HG03520 (cell line): ENCODE data around the gene TTLL3.
A peak's percentile ranks its signal among the peaks of the same experiment; 100 is the strongest.
"Not testable (repeated sequence)": the region's sequence is repeated elsewhere in the genome, so short reads cannot be mapped to it uniquely, and the experiment has no call there.

Experiments
- ATAC-seq: cut with Tn5 transposase; IDR thresholded peaks from one replicate; pipeline ENCODE4 v1.9.1; 2021; ENCODE audit warnings: mild to moderate bottlenecking, moderate library complexity; ENCODE audit not compliant: unreplicated experiment

Gene TTLL3

DNA sequence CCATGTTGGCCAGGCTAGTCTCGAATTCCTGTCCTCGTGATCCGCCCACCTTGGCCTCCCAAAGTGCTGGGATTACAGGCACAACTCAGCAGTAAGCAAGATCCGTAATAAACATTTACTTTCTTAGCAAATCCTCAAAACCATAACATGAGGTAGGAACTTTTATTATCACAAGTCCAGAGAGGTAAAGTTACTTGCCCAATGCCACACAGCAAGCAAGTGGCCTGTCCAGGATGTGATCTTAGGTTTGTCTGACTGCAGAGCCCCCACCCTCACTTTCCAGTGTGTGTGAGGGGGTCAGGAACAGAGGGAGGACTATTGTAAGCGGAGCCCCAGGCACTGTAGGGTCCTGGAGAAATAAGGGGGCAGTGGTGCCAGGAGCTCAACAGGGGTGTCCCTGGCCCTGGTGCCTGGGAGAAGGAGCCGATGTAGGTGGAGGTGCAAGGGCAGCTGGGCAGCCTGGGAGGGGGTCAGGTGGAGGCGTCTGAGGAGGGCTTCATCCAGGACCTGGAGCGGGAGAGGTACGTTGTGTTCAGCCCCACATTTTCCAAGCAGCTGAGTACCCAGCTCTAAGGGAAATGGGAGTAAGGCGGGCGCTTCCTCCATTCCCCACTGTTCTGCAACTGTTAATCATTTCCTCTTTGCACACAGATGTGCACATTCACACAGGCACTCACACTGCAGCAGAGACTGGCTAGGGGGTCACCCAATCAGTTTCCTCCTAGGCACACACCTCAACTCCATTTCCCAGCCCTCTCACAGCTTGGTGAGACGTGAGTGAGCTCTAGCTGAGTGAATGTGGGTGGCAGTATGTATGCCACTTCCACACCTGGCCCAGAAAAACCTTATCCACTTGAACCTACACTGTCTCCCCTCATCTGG is 27.9 kb downstream of the TTLL3 start:
- no peak for ATAC-seq

DNA sequence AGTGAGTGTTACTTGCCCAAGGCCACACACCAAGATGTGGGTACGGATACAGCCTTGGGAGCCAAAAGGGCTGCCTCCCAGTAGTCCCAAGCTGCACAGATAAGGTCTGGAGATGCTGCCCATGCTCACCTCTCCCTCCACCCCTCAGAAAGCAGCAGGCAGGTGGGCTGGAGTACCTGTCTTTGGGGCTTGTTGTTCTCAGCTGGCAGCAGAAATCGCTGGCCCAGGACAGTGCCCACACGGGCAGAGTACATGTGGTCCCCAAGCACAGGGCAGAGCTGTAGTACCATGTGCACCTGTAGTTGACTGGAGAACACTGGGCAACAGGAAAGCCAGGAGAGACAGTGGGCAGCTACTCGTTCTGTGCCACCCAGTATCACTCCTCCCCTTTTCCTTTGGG is 28.8 kb downstream of the TTLL3 start:
- no peak for ATAC-seq

DNA sequence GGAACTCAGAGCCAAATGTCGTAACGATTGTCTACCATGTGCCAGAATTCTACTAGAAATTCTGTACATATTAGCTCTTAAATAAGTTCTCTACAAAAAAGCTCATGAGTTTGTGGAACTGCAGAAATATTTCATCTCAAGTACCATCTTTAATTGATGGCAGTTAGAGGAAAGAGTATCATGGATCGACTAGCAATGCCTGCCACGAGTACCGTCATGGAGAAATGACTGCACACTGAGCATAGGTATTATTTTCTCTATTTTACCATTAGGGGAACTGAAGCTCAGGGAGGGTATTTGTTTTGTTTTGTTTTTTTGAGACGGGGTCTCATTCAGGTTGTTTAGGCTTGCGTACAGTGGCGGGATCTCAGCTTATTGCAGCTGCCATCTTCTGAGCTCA is 31.0 kb downstream of the TTLL3 start:
- no peak for ATAC-seq

GRCh38 chr3:9843715-9844438 is 33.8 kb downstream of the TTLL3 start, which contains the start of gene RPUSD3:
Gene RPUSD3 (minus strand): TSS chr3:9844008. CDS start chr3:9843990, 18 bp downstream.
- ATAC-seq: peak; percentile 95

GRCh38 chr3:9846231-9846630 is 36.2 kb downstream of the TTLL3 start:
- ATAC-seq: no peak

GRCh38 chr3:9846931-9847488 is 36.9 kb downstream of the TTLL3 start:
- ATAC-seq: no peak

GRCh38 chr3:9847870-9848269 is 37.8 kb downstream of the TTLL3 start:
- ATAC-seq: not testable (repeated sequence)

- not testable (repeated sequence) for ATAC-seq
These were observed 38.8 kb downstream of the TTLL3 start for GRCh38 chr3:9848860-9849259.

- ATAC-seq: not testable (repeated sequence)
These were observed 41.3 kb downstream of the TTLL3 start for GRCh38 chr3:9851383-9851782.

DNA sequence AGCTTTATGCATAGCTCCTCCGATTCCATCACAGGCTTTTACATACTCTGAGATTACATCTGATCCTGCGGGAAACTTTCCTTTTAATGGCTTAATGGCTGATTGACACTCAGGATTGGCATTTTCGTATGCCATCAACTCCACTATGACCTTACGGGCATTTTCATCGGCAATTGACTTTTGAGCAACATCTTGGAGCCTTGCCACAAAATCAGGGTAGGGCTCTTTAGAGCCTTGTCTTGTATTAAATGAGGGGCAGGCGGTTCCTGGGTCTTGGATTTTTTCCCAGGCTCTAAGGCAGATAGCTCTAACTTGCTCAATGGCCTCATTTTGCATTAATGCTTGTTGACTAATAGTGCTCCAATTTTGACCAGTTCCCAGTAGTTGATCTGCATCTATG is 41.9 kb downstream of the TTLL3 start:
- not testable (repeated sequence) for ATAC-seq

DNA sequence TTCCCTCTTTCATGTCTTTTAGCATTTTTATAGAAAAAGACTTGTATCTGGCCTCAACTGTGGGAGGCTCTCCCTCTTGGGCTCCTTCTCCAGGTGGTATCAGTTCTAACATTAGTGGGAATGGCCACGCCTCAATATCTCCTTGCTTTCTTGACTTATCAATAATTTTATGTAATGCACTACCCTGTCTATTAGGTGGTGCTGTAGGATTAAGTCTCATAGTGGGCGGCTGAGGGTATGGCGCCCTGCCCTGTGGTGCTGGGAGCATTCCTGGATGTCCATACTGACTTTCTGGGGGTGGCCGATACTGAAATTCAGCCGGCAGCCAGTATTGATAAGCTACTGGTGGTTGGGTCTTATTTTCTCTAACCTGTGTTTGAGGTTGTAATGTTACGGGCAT is 42.5 kb downstream of the TTLL3 start:
- no peak for ATAC-seq

- ATAC-seq: not testable (repeated sequence)
These were observed 44.4 kb downstream of the TTLL3 start for GRCh38 chr3:9854291-9854940.

GRCh38 chr3:9855594-9855993 is 45.5 kb downstream of the TTLL3 start:
- no peak for ATAC-seq

GRCh38 chr3:9859530-9860025 is 49.5 kb downstream of the TTLL3 start:
- no peak for ATAC-seq

- no peak for ATAC-seq
These were observed 51.1 kb downstream of the TTLL3 start for GRCh38 chr3:9861201-9861600.

DNA sequence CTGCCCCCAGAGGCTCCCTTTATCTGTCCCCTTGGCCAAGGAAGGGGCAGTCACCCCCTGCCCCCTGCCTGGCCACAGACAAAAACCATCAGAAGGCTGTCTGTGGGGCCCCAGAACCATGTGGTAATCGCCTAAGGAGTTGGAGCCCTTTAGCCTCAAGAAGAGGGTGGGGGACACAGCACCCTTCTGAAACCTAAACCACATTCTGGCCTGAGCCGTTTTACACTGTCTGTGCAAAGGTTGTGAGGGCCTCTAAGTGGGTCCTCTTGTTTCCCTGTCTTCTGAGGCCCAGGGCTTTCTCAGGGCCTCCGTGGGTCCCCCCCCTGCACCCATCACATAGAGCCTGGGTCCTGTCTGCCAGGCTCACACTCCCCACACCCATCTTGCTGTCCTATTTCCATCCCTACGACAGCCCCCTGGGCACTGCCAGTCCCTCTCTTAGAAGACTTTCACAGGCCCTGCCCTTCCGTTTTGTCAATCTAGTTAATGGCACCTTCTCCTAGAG is 51.6 kb downstream of the TTLL3 start:
- ATAC-seq: no peak

- no peak for ATAC-seq
These were observed 52.5 kb downstream of the TTLL3 start for GRCh38 chr3:9862391-9863057.

DNA sequence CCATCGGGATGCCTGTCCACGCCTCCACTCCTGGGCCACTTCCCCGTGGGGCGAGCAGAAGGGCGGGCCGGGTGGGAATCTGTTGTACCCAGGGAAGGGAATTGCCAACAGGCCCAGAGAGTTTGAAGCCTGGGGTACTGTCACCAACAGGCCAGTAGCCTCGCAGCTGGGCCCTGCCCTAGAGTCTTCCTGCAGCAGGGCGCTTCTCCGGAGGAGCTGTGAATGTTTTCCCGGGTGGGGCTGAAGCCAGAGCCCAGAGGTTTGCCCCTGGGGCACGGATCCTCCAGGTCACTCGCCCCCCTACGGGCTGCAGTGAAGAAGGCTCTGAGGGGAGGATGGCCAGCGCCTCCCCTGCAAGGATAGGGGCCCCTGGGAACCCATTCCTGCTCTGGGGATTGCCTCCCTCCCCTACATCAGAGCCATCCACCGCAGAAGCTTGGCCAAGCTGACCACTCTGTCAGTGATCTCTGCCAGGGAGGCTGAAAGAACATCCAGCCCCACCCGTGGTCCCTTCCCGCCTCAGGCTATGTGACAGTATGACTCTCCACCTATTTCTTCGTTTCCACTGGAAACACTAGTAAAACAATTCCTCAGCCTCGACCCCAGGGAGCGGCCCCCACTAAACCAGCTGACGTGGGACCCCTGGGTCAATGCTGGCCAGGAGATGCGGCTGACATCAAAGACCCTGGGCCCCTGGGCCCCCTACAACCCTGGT is 53.2 kb downstream of the TTLL3 start:
- no peak for ATAC-seq

- no peak for ATAC-seq
These were observed 54.3 kb downstream of the TTLL3 start for GRCh38 chr3:9864200-9864927.
